ENCODE results near the gene KIDINS220.

Gene KIDINS220

GRCh38 chr2:8685697-8686358, 151.6 kb downstream of the KIDINS220 start:
- DNase-seq = peak; percentile 65

- DNase-seq = peak; percentile 39
Measured at GRCh38 chr2:8684878-8685696, 152.3 kb downstream of the KIDINS220 start.

GRCh38 chr2:8684540-8684877, 152.9 kb downstream of the KIDINS220 start:
- DNase-seq = no peak

GRCh38 chr2:8682719-8683667, 154.4 kb downstream of the KIDINS220 start:
- DNase-seq = peak; percentile 28

GRCh38 chr2:8681786-8682692, 155.4 kb downstream of the KIDINS220 start, which contains the start of gene ID2:
ID2 (plus strand) TSS chr2:8682056; CDS start chr2:8682166, 110 bp downstream.
- DNase-seq = peak; percentile 98

GRCh38 chr2:8680822-8681760, 156.3 kb downstream of the KIDINS220 start:
- peak; percentile 42 for DNase-seq

GRCh38 chr2:8679827-8680731, 157.3 kb downstream of the KIDINS220 start:
- no peak for DNase-seq

- no peak for DNase-seq
Measured at GRCh38 chr2:8679567-8679826, 157.9 kb downstream of the KIDINS220 start.
